IMR-90 (cell line): Measurements from ENCODE around the gene C13orf46. TPM values are rescaled to one million over a fixed set of nuclear protein-coding genes. Genes with fewer than 3 reads are reported as not detected.

Experiments
- ATAC-seq: fragments of 200-7000 bp; cut with Tn5 transposase; 2 replicates; pipeline ENCODE4 v1.9.1; 2020; ENCODE audit warnings: low read depth, mild to moderate bottlenecking, moderate library complexity
- BruUV-seq: library from RNA; stranded (reverse); fragments of 400-500 nt; replicated peaks from 2 replicates; lab custom pipeline; 2021; lab: Mats Ljungman, UMichigan
- CTCF ChIA-PET: fragments of 300-600 bp; formaldehyde crosslinking; extraction: SDS; loops from one replicate; lab custom pipeline; 2021; ENCODE audit warnings: antibody characterized with exemption; lab: Yijun Ruan, JAX
- POLR2A ChIA-PET: fragments of 300-600 bp; sonication (Branson Sonifier 250); formaldehyde crosslinking; loops from one replicate; lab custom pipeline; 2022; ENCODE audit warnings: antibody characterized with exemption; ENCODE audit not compliant: unreplicated experiment; lab: Charles Lee
- DNase-seq: peaks from one replicate; pipeline ENCODE4 v3.0.0; 2013
- H2AFZ ChIP-seq: replicated peaks from 2 replicates; pipeline ENCODE3; 2013; ENCODE audit warnings: low read length, mild to moderate bottlenecking; ENCODE audit not compliant: poor library complexity
- H2AK5ac ChIP-seq: 2 replicates; pipeline ENCODE4 v1.6.1; 2013; ENCODE audit warnings: low read depth, low read length, inconsistent platforms
- H2AK9ac ChIP-seq: replicated peaks from 2 replicates; pipeline ENCODE3; 2013; ENCODE audit warnings: mild to moderate bottlenecking, low read depth, low read length, moderate library complexity; ENCODE audit not compliant: poor library complexity
- H2BK120ac ChIP-seq: 2 replicates; pipeline ENCODE4 v1.6.1; 2013; ENCODE audit warnings: low read depth, low read length, inconsistent platforms
- H2BK15ac ChIP-seq: 3 replicates; pipeline ENCODE4 v1.6.1; 2013; ENCODE audit warnings: low read depth, low read length, inconsistent platforms
- H2BK20ac ChIP-seq: 2 replicates; pipeline ENCODE4 v1.6.1; 2013; ENCODE audit warnings: low read depth, mild to moderate bottlenecking, inconsistent platforms, low read length, moderate library complexity
- H2BK5ac ChIP-seq: 2 replicates; pipeline ENCODE4 v1.6.1; 2013; ENCODE audit warnings: mild to moderate bottlenecking, low read depth, low read length, inconsistent platforms; ENCODE audit not compliant: poor library complexity, severe bottlenecking
- H3K14ac ChIP-seq: replicated peaks from 2 replicates; pipeline ENCODE4 v1.6.1; 2013; ENCODE audit warnings: low read depth, low read length, inconsistent platforms
- H3K18ac ChIP-seq: 2 replicates; pipeline ENCODE4 v1.6.1; 2013; ENCODE audit warnings: low read depth, low read length, control low read depth
- H3K23ac ChIP-seq: 2 replicates; pipeline ENCODE4 v1.6.1; 2013; ENCODE audit warnings: low read depth, low read length, inconsistent platforms
- H3K27ac ChIP-seq: 2 replicates; pipeline ENCODE4 v1.5.1; 2013; ENCODE audit warnings: mild to moderate bottlenecking, control low read depth, low read length; ENCODE audit not compliant: insufficient read depth
- H3K27me3 ChIP-seq: 2 replicates; pipeline ENCODE4 v1.6.1; 2013; ENCODE audit warnings: low read length; ENCODE audit not compliant: control insufficient read depth, insufficient read depth
- H3K36me3 ChIP-seq: 2 replicates; pipeline ENCODE4 v1.6.1; 2013; ENCODE audit warnings: low read length, mixed read lengths; ENCODE audit not compliant: control insufficient read depth, insufficient read depth
- H3K4ac ChIP-seq: 2 replicates; pipeline ENCODE4 v1.6.1; 2013; ENCODE audit warnings: low read depth, low read length, inconsistent platforms
- H3K4me1 ChIP-seq: 2 replicates; pipeline ENCODE4 v1.6.1; 2013; ENCODE audit warnings: low read length, mixed read lengths; ENCODE audit not compliant: control insufficient read depth, insufficient read depth
- H3K4me2 ChIP-seq: 2 replicates; pipeline ENCODE4 v1.6.1; 2013; ENCODE audit warnings: low read depth, mild to moderate bottlenecking, control low read depth, low read length, moderate library complexity
- H3K4me3 ChIP-seq: 2 replicates; pipeline ENCODE4 v1.5.1; 2013; ENCODE audit warnings: low read depth, mild to moderate bottlenecking, control low read depth, low read length, moderate library complexity; ENCODE audit not compliant: insufficient read depth
- H3K56ac ChIP-seq: 2 replicates; pipeline ENCODE4 v1.6.1; 2013; ENCODE audit warnings: low read length, inconsistent platforms; ENCODE audit not compliant: insufficient read depth; ENCODE audit errors: extremely low read depth
- H3K79me1 ChIP-seq, 2 experiments: 2 replicates each; pipeline ENCODE4 v1.6.1; 2013; ENCODE audit warnings: low read length in 2 of 2, inconsistent platforms in 1 of 2, low read depth in 1 of 2
- H3K9ac ChIP-seq: 2 replicates; pipeline ENCODE4 v1.6.1; 2013; ENCODE audit warnings: low read depth, low read length, control low read depth
- H3K9me1 ChIP-seq: 2 replicates; pipeline ENCODE4 v1.6.1; 2013; ENCODE audit warnings: low read length, inconsistent platforms; ENCODE audit not compliant: insufficient read depth
- H3K9me3 ChIP-seq: 2 replicates; pipeline ENCODE4 v1.6.1; 2013; ENCODE audit warnings: low read length; ENCODE audit not compliant: control insufficient read depth, insufficient read depth
- H4K20me1 ChIP-seq: 2 replicates; pipeline ENCODE4 v1.6.1; 2013; ENCODE audit warnings: low read length, inconsistent platforms; ENCODE audit not compliant: insufficient read depth
- H4K5ac ChIP-seq: 2 replicates; pipeline ENCODE4 v1.6.1; 2013; ENCODE audit warnings: mild to moderate bottlenecking, low read depth, low read length, control low read depth
- H4K8ac ChIP-seq, 2 experiments: 2 replicates each; pipeline ENCODE4 v1.6.1; 2013; ENCODE audit warnings: low read depth in 2 of 2, low read length in 2 of 2, control low read depth in 1 of 2, inconsistent platforms in 1 of 2
- H4K91ac ChIP-seq: 2 replicates; pipeline ENCODE4 v1.6.1; 2013; ENCODE audit warnings: low read depth, low read length, inconsistent platforms; ENCODE audit not compliant: insufficient read depth
- BHLHE40 ChIP-seq: fragments of 150-350 bp; IDR thresholded peaks from 2 replicates; pipeline ENCODE4 v1.6.1; 2016; ENCODE audit warnings: mild to moderate bottlenecking, low read depth, low read length
- CEBPB ChIP-seq: IDR thresholded peaks from 2 replicates; pipeline ENCODE4 v1.6.1; 2012; ENCODE audit warnings: low read depth, low read length, improper control_type of control experiment
- CHD1 ChIP-seq: IDR thresholded peaks from 2 replicates; pipeline ENCODE4 v1.6.1; 2012; ENCODE audit warnings: low read depth, low read length, improper control_type of control experiment
- ELK1 ChIP-seq: fragments of 150-350 bp; IDR thresholded peaks from 2 replicates; pipeline ENCODE4 v1.6.1; 2016; ENCODE audit warnings: low read depth, mild to moderate bottlenecking, low read length, moderate library complexity, borderline replicate concordance
- MAFK ChIP-seq: IDR thresholded peaks from 2 replicates; pipeline ENCODE4 v1.6.1; 2012; ENCODE audit warnings: low read depth, low read length, improper control_type of control experiment
- MAZ ChIP-seq: IDR thresholded peaks from 2 replicates; pipeline ENCODE4 v1.6.1; 2012; ENCODE audit warnings: low read depth, mild to moderate bottlenecking, low read length, improper control_type of control experiment, moderate library complexity, borderline replicate concordance
- POLR2A ChIP-seq: IDR thresholded peaks from 2 replicates; pipeline ENCODE4 v1.6.1; 2012; ENCODE audit warnings: mild to moderate bottlenecking, low read depth, low read length
- RAD21 ChIP-seq: IDR thresholded peaks from 2 replicates; pipeline ENCODE4 v1.6.1; 2012; ENCODE audit warnings: low read length, improper control_type of control experiment
- RCOR1 ChIP-seq: IDR thresholded peaks from 2 replicates; pipeline ENCODE4 v1.6.1; 2012; ENCODE audit warnings: mild to moderate bottlenecking, low read length, improper control_type of control experiment; ENCODE audit not compliant: insufficient replicate concordance
- RFX5 ChIP-seq: IDR thresholded peaks from 2 replicates; pipeline ENCODE4 v1.8.0; 2012; ENCODE audit warnings: low read depth, mild to moderate bottlenecking, low read length, moderate library complexity
- SMC3 ChIP-seq: fragments of 150-350 bp; IDR thresholded peaks from 2 replicates; pipeline ENCODE4 v1.6.1; 2016; ENCODE audit warnings: low read depth, mild to moderate bottlenecking, antibody characterized with exemption, low read length, moderate library complexity
- USF2 ChIP-seq: fragments of 150-350 bp; IDR thresholded peaks from 2 replicates; pipeline ENCODE4 v1.6.1; 2017; ENCODE audit warnings: mild to moderate bottlenecking, antibody characterized with exemption, low read length, low read depth
- WGBS, 2 experiments: methylation state at CpG; one replicate each; pipeline versions ENCODE4 v1.1.5 to v1.1.7; 2013; ENCODE audit warnings: missing lambda C conversion rate in 2 of 2; ENCODE audit not compliant: insufficient read length in 1 of 2; ENCODE audit errors: extremely low coverage in 2 of 2; 5-methylcytosine and 5-hydroxymethylcytosine counted together
- dilution Hi-C: fragments of 300-500 bp; cut with HindIII; formaldehyde crosslinking; loops from one replicate; pipeline ENCODE4 v1.14.3; 2018; ENCODE audit warnings: low sequenced_read_pairs; ENCODE audit not compliant: unreplicated experiment
- in situ Hi-C: fragments of 300-500 bp; cut with MboI; formaldehyde crosslinking; loops from 3 replicates; pipeline ENCODE4 v1.14.3; 2019; ENCODE audit warnings: low sequenced_read_pairs, inconsistent platforms, mixed read lengths
- intact Hi-C: fragments of 100-400 bp; cut with micrococcal nuclease; formaldehyde crosslinking; loops from 2 replicates; pipeline ENCODE4 v1.10.0; 2022
- polyA plus RNA-seq, 3 experiments: library from polyadenylated mRNA; depleted of rRNA; stranded (reverse); fragments of >200 nt; gene quantifications; 2 replicates each; pipeline ENCODE4 v1.2.3, GENCODE V29; 2012; ENCODE audit warnings: low replicate concordance in 1 of 3
- total RNA-seq: library from RNA; depleted of rRNA; stranded (reverse); fragments of >200 nt; gene quantifications from 2 replicates; pipeline ENCODE4 v1.2.3, GENCODE V29; 2012

The C13orf46 gene
- total and polyA plus RNA-seq, 2 of the 4 experiments (the other 2 are of a cell fraction): under 0.01 to 2.1 TPM

GRCh38 chr13:113955691-113956090 lies 18.2 kb downstream of the C13orf46 start:
- intact Hi-C loops: no loop called here
- POLR2A ChIA-PET: no interaction called here
- Histone ChIP-seq H2BK15ac (no peak overlapping the region), H3K9me3 (peaks cover 20% of the 10 kb centered on the region), H3K56ac (no peak overlapping the region), H3K79me1 (peaks cover 0 to 19% of the 10 kb centered on the region in 2 experiments; a peak in 2 of 4 replicates), H3K18ac (no peak overlapping the region), H2BK20ac (no peak overlapping the region), H4K5ac (no peak overlapping the region), H3K4me1 (peaks cover 3% of the 10 kb centered on the region; the same call in 1 of the 2 replicates), H3K9me1 (no peaks in the 10 kb centered on the region), H2BK120ac (no peak overlapping the region), H2AFZ (no peak overlapping the region), H3K36me3 (peaks cover 33% of the 10 kb centered on the region), H4K91ac (no peak overlapping the region), H2BK5ac (no peak overlapping the region), H3K27ac (no peak overlapping the region), H3K9ac (no peak overlapping the region), H2AK9ac (no peak overlapping the region), H3K27me3 (no peaks in the 10 kb centered on the region), H3K23ac (no peak overlapping the region), H3K4ac (no peak overlapping the region), H3K14ac (no peak overlapping the region), H4K20me1 (peaks cover 8% of the 10 kb centered on the region), H3K4me3 (no peak overlapping the region), H2AK5ac (no peak overlapping the region), H4K8ac (no peak overlapping the region), H3K4me2 (no peak overlapping the region)
- in situ Hi-C loops: no loop called here
- TF ChIP-seq RAD21 (no peak), POLR2A (no peak), CEBPB (no peak), MAFK (no peak), RCOR1 (no peak), CHD1 (no peak), ELK1 (no peak), BHLHE40 (no peak), MAZ (no peak), RFX5 (no peak), USF2 (no peak), SMC3 (no peak)
- WGBS, 2 experiments: 94% methylated on average over 25 of the region's 27 CpGs; no CpG with 5 or more reads in 1 of the 2 experiments
- BruUV-seq: TSS peak; percentile 20
- dilution Hi-C loops: no loop called here
- ATAC-seq (no peak), DNase-seq (no peak)
- CTCF ChIA-PET: no interaction called here
